ENCODE results near the gene GFI1B.

- TF ChIP-seq CTCF (conservative IDR thresholded peaks at IDR 0.05; ENCODE audit: low read length) (no peak), EZH2phosphoT487 (IDR thresholded peaks at IDR 0.05; ENCODE audit: borderline replicate concordance) (no peak)
These were observed 1.7 kb downstream of the GFI1B start for GRCh38 chr9:132980157-132980556.

Measured in Loucy (cell line).